IMR-90 (cell line): ENCODE data around the gene HCN2. TPM values are rescaled to one million over a fixed set of nuclear protein-coding genes. Genes with fewer than 3 reads are reported as not detected.

Source experiments
- ATAC-seq: fragments of 200-7000 bp; cut with Tn5 transposase; 2 replicates; pipeline ENCODE4 v1.9.1; 2020; ENCODE audit warnings: low read depth, mild to moderate bottlenecking, moderate library complexity
- BruUV-seq: library from RNA; stranded (reverse); fragments of 400-500 nt; replicated peaks from 2 replicates; lab custom pipeline; 2021; lab: Mats Ljungman, UMichigan
- CTCF ChIA-PET: fragments of 300-600 bp; formaldehyde crosslinking; extraction: SDS; loops from one replicate; lab custom pipeline; 2021; ENCODE audit warnings: antibody characterized with exemption; lab: Yijun Ruan, JAX
- POLR2A ChIA-PET: fragments of 300-600 bp; sonication (Branson Sonifier 250); formaldehyde crosslinking; loops from one replicate; lab custom pipeline; 2022; ENCODE audit warnings: antibody characterized with exemption; ENCODE audit not compliant: unreplicated experiment; lab: Charles Lee
- DNase-seq: peaks from one replicate; pipeline ENCODE4 v3.0.0; 2013
- H2AFZ ChIP-seq: replicated peaks from 2 replicates; pipeline ENCODE3; 2013; ENCODE audit warnings: low read length, mild to moderate bottlenecking; ENCODE audit not compliant: poor library complexity
- H2AK5ac ChIP-seq: 2 replicates; pipeline ENCODE4 v1.6.1; 2013; ENCODE audit warnings: low read depth, low read length, inconsistent platforms
- H2AK9ac ChIP-seq: replicated peaks from 2 replicates; pipeline ENCODE3; 2013; ENCODE audit warnings: mild to moderate bottlenecking, low read depth, low read length, moderate library complexity; ENCODE audit not compliant: poor library complexity
- H2BK120ac ChIP-seq: 2 replicates; pipeline ENCODE4 v1.6.1; 2013; ENCODE audit warnings: low read depth, low read length, inconsistent platforms
- H2BK15ac ChIP-seq: 3 replicates; pipeline ENCODE4 v1.6.1; 2013; ENCODE audit warnings: low read depth, low read length, inconsistent platforms
- H2BK20ac ChIP-seq: 2 replicates; pipeline ENCODE4 v1.6.1; 2013; ENCODE audit warnings: low read depth, mild to moderate bottlenecking, inconsistent platforms, low read length, moderate library complexity
- H2BK5ac ChIP-seq: 2 replicates; pipeline ENCODE4 v1.6.1; 2013; ENCODE audit warnings: mild to moderate bottlenecking, low read depth, low read length, inconsistent platforms; ENCODE audit not compliant: poor library complexity, severe bottlenecking
- H3K14ac ChIP-seq: replicated peaks from 2 replicates; pipeline ENCODE4 v1.6.1; 2013; ENCODE audit warnings: low read depth, low read length, inconsistent platforms
- H3K18ac ChIP-seq: 2 replicates; pipeline ENCODE4 v1.6.1; 2013; ENCODE audit warnings: low read depth, low read length, control low read depth
- H3K23ac ChIP-seq: 2 replicates; pipeline ENCODE4 v1.6.1; 2013; ENCODE audit warnings: low read depth, low read length, inconsistent platforms
- H3K27ac ChIP-seq: 2 replicates; pipeline ENCODE4 v1.5.1; 2013; ENCODE audit warnings: mild to moderate bottlenecking, control low read depth, low read length; ENCODE audit not compliant: insufficient read depth
- H3K27me3 ChIP-seq: 2 replicates; pipeline ENCODE4 v1.6.1; 2013; ENCODE audit warnings: low read length; ENCODE audit not compliant: control insufficient read depth, insufficient read depth
- H3K36me3 ChIP-seq: 2 replicates; pipeline ENCODE4 v1.6.1; 2013; ENCODE audit warnings: low read length, mixed read lengths; ENCODE audit not compliant: control insufficient read depth, insufficient read depth
- H3K4ac ChIP-seq: 2 replicates; pipeline ENCODE4 v1.6.1; 2013; ENCODE audit warnings: low read depth, low read length, inconsistent platforms
- H3K4me1 ChIP-seq: 2 replicates; pipeline ENCODE4 v1.6.1; 2013; ENCODE audit warnings: low read length, mixed read lengths; ENCODE audit not compliant: control insufficient read depth, insufficient read depth
- H3K4me2 ChIP-seq: 2 replicates; pipeline ENCODE4 v1.6.1; 2013; ENCODE audit warnings: low read depth, mild to moderate bottlenecking, control low read depth, low read length, moderate library complexity
- H3K4me3 ChIP-seq: 2 replicates; pipeline ENCODE4 v1.5.1; 2013; ENCODE audit warnings: low read depth, mild to moderate bottlenecking, control low read depth, low read length, moderate library complexity; ENCODE audit not compliant: insufficient read depth
- H3K56ac ChIP-seq: 2 replicates; pipeline ENCODE4 v1.6.1; 2013; ENCODE audit warnings: low read length, inconsistent platforms; ENCODE audit not compliant: insufficient read depth; ENCODE audit errors: extremely low read depth
- H3K79me1 ChIP-seq, 2 experiments: 2 replicates each; pipeline ENCODE4 v1.6.1; 2013; ENCODE audit warnings: low read length in 2 of 2, inconsistent platforms in 1 of 2, low read depth in 1 of 2
- H3K9ac ChIP-seq: 2 replicates; pipeline ENCODE4 v1.6.1; 2013; ENCODE audit warnings: low read depth, low read length, control low read depth
- H3K9me1 ChIP-seq: 2 replicates; pipeline ENCODE4 v1.6.1; 2013; ENCODE audit warnings: low read length, inconsistent platforms; ENCODE audit not compliant: insufficient read depth
- H3K9me3 ChIP-seq: 2 replicates; pipeline ENCODE4 v1.6.1; 2013; ENCODE audit warnings: low read length; ENCODE audit not compliant: control insufficient read depth, insufficient read depth
- H4K20me1 ChIP-seq: 2 replicates; pipeline ENCODE4 v1.6.1; 2013; ENCODE audit warnings: low read length, inconsistent platforms; ENCODE audit not compliant: insufficient read depth
- H4K5ac ChIP-seq: 2 replicates; pipeline ENCODE4 v1.6.1; 2013; ENCODE audit warnings: mild to moderate bottlenecking, low read depth, low read length, control low read depth
- H4K8ac ChIP-seq, 2 experiments: 2 replicates each; pipeline ENCODE4 v1.6.1; 2013; ENCODE audit warnings: low read depth in 2 of 2, low read length in 2 of 2, control low read depth in 1 of 2, inconsistent platforms in 1 of 2
- H4K91ac ChIP-seq: 2 replicates; pipeline ENCODE4 v1.6.1; 2013; ENCODE audit warnings: low read depth, low read length, inconsistent platforms; ENCODE audit not compliant: insufficient read depth
- BHLHE40 ChIP-seq: fragments of 150-350 bp; IDR thresholded peaks from 2 replicates; pipeline ENCODE4 v1.6.1; 2016; ENCODE audit warnings: mild to moderate bottlenecking, low read depth, low read length
- CEBPB ChIP-seq: IDR thresholded peaks from 2 replicates; pipeline ENCODE4 v1.6.1; 2012; ENCODE audit warnings: low read depth, low read length, improper control_type of control experiment
- CHD1 ChIP-seq: IDR thresholded peaks from 2 replicates; pipeline ENCODE4 v1.6.1; 2012; ENCODE audit warnings: low read depth, low read length, improper control_type of control experiment
- FOS ChIP-seq: fragments of 150-350 bp; IDR thresholded peaks from 2 replicates; pipeline ENCODE4 v1.6.1; 2016; ENCODE audit warnings: low read depth, low read length
- MAFK ChIP-seq: IDR thresholded peaks from 2 replicates; pipeline ENCODE4 v1.6.1; 2012; ENCODE audit warnings: low read depth, low read length, improper control_type of control experiment
- MAZ ChIP-seq: IDR thresholded peaks from 2 replicates; pipeline ENCODE4 v1.6.1; 2012; ENCODE audit warnings: low read depth, mild to moderate bottlenecking, low read length, improper control_type of control experiment, moderate library complexity, borderline replicate concordance
- MXI1 ChIP-seq: IDR thresholded peaks from 2 replicates; pipeline ENCODE4 v1.6.1; 2012; ENCODE audit warnings: low read depth, mild to moderate bottlenecking, low read length, moderate library complexity, borderline replicate concordance
- NFE2L2 ChIP-seq: fragments of 150-350 bp; IDR thresholded peaks from 2 replicates; pipeline ENCODE4 v1.6.1; 2016; ENCODE audit warnings: low read depth, mild to moderate bottlenecking, low read length
- POLR2A ChIP-seq: IDR thresholded peaks from 2 replicates; pipeline ENCODE4 v1.6.1; 2012; ENCODE audit warnings: mild to moderate bottlenecking, low read depth, low read length
- RAD21 ChIP-seq: IDR thresholded peaks from 2 replicates; pipeline ENCODE4 v1.6.1; 2012; ENCODE audit warnings: low read length, improper control_type of control experiment
- RCOR1 ChIP-seq: IDR thresholded peaks from 2 replicates; pipeline ENCODE4 v1.6.1; 2012; ENCODE audit warnings: mild to moderate bottlenecking, low read length, improper control_type of control experiment; ENCODE audit not compliant: insufficient replicate concordance
- RFX5 ChIP-seq: IDR thresholded peaks from 2 replicates; pipeline ENCODE4 v1.8.0; 2012; ENCODE audit warnings: low read depth, mild to moderate bottlenecking, low read length, moderate library complexity
- SMC3 ChIP-seq: fragments of 150-350 bp; IDR thresholded peaks from 2 replicates; pipeline ENCODE4 v1.6.1; 2016; ENCODE audit warnings: low read depth, mild to moderate bottlenecking, antibody characterized with exemption, low read length, moderate library complexity
- WGBS, 2 experiments: methylation state at CpG; one replicate each; pipeline versions ENCODE4 v1.1.5 to v1.1.7; 2013; ENCODE audit warnings: missing lambda C conversion rate in 2 of 2; ENCODE audit not compliant: insufficient read length in 1 of 2; ENCODE audit errors: extremely low coverage in 2 of 2; 5-methylcytosine and 5-hydroxymethylcytosine counted together
- dilution Hi-C: fragments of 300-500 bp; cut with HindIII; formaldehyde crosslinking; loops from one replicate; pipeline ENCODE4 v1.14.3; 2018; ENCODE audit warnings: low sequenced_read_pairs; ENCODE audit not compliant: unreplicated experiment
- in situ Hi-C: fragments of 300-500 bp; cut with MboI; formaldehyde crosslinking; loops from 3 replicates; pipeline ENCODE4 v1.14.3; 2019; ENCODE audit warnings: low sequenced_read_pairs, inconsistent platforms, mixed read lengths
- intact Hi-C: fragments of 100-400 bp; cut with micrococcal nuclease; formaldehyde crosslinking; loops from 2 replicates; pipeline ENCODE4 v1.10.0; 2022
- polyA plus RNA-seq, 3 experiments: library from polyadenylated mRNA; depleted of rRNA; stranded (reverse); fragments of >200 nt; gene quantifications; 2 replicates each; pipeline ENCODE4 v1.2.3, GENCODE V29; 2012; ENCODE audit warnings: low replicate concordance in 1 of 3
- total RNA-seq: library from RNA; depleted of rRNA; stranded (reverse); fragments of >200 nt; gene quantifications from 2 replicates; pipeline ENCODE4 v1.2.3, GENCODE V29; 2012
- TF ChIP-seq, protein P1 (sequence below): fragments of 150-350 bp; IDR thresholded peaks from 2 replicates; pipeline ENCODE4 v1.6.1; 2017; ENCODE audit warnings: mild to moderate bottlenecking, antibody characterized with exemption, low read length, low read depth
- TF ChIP-seq, protein P2 (sequence below): fragments of 150-350 bp; IDR thresholded peaks from 2 replicates; pipeline ENCODE4 v1.6.1; 2016; ENCODE audit warnings: low read depth, mild to moderate bottlenecking, low read length, moderate library complexity, borderline replicate concordance
- TF ChIP-seq, protein P3 (sequence below): conservative IDR thresholded peaks from 2 replicates; pipeline ENCODE4 v1.5.1; 2012; ENCODE audit warnings: mild to moderate bottlenecking, low read depth, low read length, improper control_type of control experiment

HCN2 gene
- total and polyA plus RNA-seq, 2 of the 4 experiments (the other 2 are of a cell fraction) = 0.72 to 2.6 TPM

DNA sequence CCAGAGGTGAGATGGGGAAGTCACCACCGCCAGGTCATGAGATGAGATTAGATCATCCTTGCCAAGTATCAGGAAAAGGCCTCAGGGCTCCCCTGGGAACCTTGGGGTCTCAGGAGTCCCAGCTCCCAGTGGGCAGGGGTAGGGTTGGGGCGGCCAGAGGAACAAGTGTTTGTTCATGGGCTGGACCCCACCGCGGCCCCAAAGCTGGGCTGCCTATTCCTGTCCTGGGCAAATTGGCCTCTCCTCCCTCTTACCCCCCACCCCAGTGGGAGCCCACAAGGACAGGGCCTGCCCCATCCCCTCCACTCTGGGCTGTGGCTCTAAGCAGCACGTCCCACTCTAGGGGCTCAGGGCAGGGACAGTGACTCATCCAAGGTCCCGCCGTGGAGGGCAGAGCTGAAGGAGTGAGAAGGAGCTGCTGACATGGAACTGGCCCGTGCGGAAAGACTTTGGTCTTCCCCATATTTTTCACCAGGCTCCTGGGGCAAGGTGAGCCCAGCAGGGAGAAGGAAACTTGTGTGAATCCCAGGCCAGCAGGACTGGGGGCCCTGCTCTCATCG, 4.0 kb upstream of the HCN2 start:
- no peak overlapping the region for H3K4ac ChIP-seq
- H3K79me1 ChIP-seq = peaks cover 0 to 4% of the 10 kb centered on the region in 2 experiments; a peak in 1 of 4 replicates
- peaks cover 6% of the 10 kb centered on the region for H3K27me3 ChIP-seq
- intact Hi-C loops (loop anchor here (2.0 kb wide), 1 partner anchor 77 kb away; the partner anchor contains the start of gene RNF126), in situ Hi-C loops (loop anchor here (5.0 kb wide), 1 partner anchor 147 kb away; no protein-coding TSS in a partner anchor), dilution Hi-C loops (no loop called here)
- H3K23ac ChIP-seq = no peak overlapping the region
- H3K9ac ChIP-seq = no peak overlapping the region
- H2BK5ac ChIP-seq = no peak overlapping the region
- H2AFZ ChIP-seq = no peak overlapping the region
- no peak overlapping the region for H3K4me3 ChIP-seq
- H2AK9ac ChIP-seq = peak overlapping the region; percentile 65
- CTCF ChIA-PET = no interaction called here
- no peak for ATAC-seq
- no peak overlapping the region for H3K18ac ChIP-seq
- TF ChIP-seq, protein P1, sequence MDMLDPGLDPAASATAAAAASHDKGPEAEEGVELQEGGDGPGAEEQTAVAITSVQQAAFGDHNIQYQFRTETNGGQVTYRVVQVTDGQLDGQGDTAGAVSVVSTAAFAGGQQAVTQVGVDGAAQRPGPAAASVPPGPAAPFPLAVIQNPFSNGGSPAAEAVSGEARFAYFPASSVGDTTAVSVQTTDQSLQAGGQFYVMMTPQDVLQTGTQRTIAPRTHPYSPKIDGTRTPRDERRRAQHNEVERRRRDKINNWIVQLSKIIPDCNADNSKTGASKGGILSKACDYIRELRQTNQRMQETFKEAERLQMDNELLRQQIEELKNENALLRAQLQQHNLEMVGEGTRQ = no peak
- TF ChIP-seq MAZ = no peak
- no peak for TF ChIP-seq FOS
- TF ChIP-seq RAD21 = no peak
- no peak for TF ChIP-seq RCOR1
- no peak for TF ChIP-seq POLR2A
- no peak for TF ChIP-seq BHLHE40
- TF ChIP-seq CHD1 = no peak
- no peak for TF ChIP-seq RFX5
- TF ChIP-seq, protein P2, sequence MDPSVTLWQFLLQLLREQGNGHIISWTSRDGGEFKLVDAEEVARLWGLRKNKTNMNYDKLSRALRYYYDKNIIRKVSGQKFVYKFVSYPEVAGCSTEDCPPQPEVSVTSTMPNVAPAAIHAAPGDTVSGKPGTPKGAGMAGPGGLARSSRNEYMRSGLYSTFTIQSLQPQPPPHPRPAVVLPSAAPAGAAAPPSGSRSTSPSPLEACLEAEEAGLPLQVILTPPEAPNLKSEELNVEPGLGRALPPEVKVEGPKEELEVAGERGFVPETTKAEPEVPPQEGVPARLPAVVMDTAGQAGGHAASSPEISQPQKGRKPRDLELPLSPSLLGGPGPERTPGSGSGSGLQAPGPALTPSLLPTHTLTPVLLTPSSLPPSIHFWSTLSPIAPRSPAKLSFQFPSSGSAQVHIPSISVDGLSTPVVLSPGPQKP = no peak
- no peak for TF ChIP-seq MAFK
- TF ChIP-seq, protein P3, sequence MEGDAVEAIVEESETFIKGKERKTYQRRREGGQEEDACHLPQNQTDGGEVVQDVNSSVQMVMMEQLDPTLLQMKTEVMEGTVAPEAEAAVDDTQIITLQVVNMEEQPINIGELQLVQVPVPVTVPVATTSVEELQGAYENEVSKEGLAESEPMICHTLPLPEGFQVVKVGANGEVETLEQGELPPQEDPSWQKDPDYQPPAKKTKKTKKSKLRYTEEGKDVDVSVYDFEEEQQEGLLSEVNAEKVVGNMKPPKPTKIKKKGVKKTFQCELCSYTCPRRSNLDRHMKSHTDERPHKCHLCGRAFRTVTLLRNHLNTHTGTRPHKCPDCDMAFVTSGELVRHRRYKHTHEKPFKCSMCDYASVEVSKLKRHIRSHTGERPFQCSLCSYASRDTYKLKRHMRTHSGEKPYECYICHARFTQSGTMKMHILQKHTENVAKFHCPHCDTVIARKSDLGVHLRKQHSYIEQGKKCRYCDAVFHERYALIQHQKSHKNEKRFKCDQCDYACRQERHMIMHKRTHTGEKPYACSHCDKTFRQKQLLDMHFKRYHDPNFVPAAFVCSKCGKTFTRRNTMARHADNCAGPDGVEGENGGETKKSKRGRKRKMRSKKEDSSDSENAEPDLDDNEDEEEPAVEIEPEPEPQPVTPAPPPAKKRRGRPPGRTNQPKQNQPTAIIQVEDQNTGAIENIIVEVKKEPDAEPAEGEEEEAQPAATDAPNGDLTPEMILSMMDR = no peak
- no peak for TF ChIP-seq MXI1
- TF ChIP-seq SMC3 = no peak
- no peak for TF ChIP-seq NFE2L2
- no peak for TF ChIP-seq CEBPB
- DNase-seq = no peak
- no peak overlapping the region for H3K27ac ChIP-seq
- H4K5ac ChIP-seq = no peak overlapping the region
- no peaks in the 10 kb centered on the region for H3K9me1 ChIP-seq
- H3K36me3 ChIP-seq = peaks cover 17% of the 10 kb centered on the region; the same call in 1 of the 2 replicates
- no peak overlapping the region for H3K56ac ChIP-seq
- H2BK15ac ChIP-seq = no peak overlapping the region
- H3K4me1 ChIP-seq = peaks cover 7% of the 10 kb centered on the region
- no peak overlapping the region for H2BK20ac ChIP-seq
- BruUV-seq = no TSS peak
- no peak overlapping the region for H2AK5ac ChIP-seq
- WGBS, 2 experiments = 90% methylated on average over 2 of the region's 10 CpGs; no CpG with 5 or more reads in 1 of the 2 experiments
- no peak overlapping the region for H3K4me2 ChIP-seq
- POLR2A ChIA-PET = no interaction called here
- H4K91ac ChIP-seq = no peak overlapping the region
- no peak overlapping the region for H3K14ac ChIP-seq
- peaks cover 41% of the 10 kb centered on the region for H4K20me1 ChIP-seq
- H3K9me3 ChIP-seq = no peaks in the 10 kb centered on the region
- H4K8ac ChIP-seq = no peak overlapping the region
- H2BK120ac ChIP-seq = no peak overlapping the region
